HepG2 (cell line): ENCODE data around the gene SRCAP. TPM values are rescaled to one million over a fixed set of nuclear protein-coding genes. Genes with fewer than 3 reads are reported as not detected.

Source experiments
- CERS6 ChIP-seq: sonication (generic); formaldehyde crosslinking; IDR thresholded peaks from 2 replicates; pipeline ENCODE4 v1.5.0; 2020; ENCODE audit warnings: missing genetic modification reagents
- FOXC1 ChIP-seq: sonication (generic); formaldehyde crosslinking; IDR thresholded peaks from 2 replicates; pipeline ENCODE4 v1.8.0; 2022; ENCODE audit warnings: mild to moderate bottlenecking, missing genetic modification reagents, borderline replicate concordance
- HMGXB3 ChIP-seq: sonication (generic); formaldehyde crosslinking; IDR thresholded peaks from 2 replicates; pipeline ENCODE4 v1.4.0; 2020; ENCODE audit warnings: missing genetic modification reagents, borderline replicate concordance
- HOXA5 ChIP-seq: sonication (generic); formaldehyde crosslinking; IDR thresholded peaks from 2 replicates; pipeline ENCODE4 v1.4.0; 2020; ENCODE audit warnings: missing genetic modification reagents
- HOXA9 ChIP-seq: sonication (generic); formaldehyde crosslinking; IDR thresholded peaks from 2 replicates; pipeline ENCODE4 v1.8.1; 2022; ENCODE audit warnings: missing genetic modification reagents, mild to moderate bottlenecking, moderate library complexity, borderline replicate concordance
- JUNB ChIP-seq: sonication (generic); formaldehyde crosslinking; IDR thresholded peaks from 2 replicates; pipeline ENCODE4 v1.8.0; 2022; ENCODE audit warnings: missing genetic modification reagents, mild to moderate bottlenecking, borderline replicate concordance
- MIXL1 ChIP-seq: IDR thresholded peaks from 2 replicates; pipeline ENCODE4 v1.6.1; 2016
- TFAP4 ChIP-seq: sonication (generic); IDR thresholded peaks from 2 replicates; pipeline ENCODE4 v1.6.1; 2016; ENCODE audit warnings: low read depth, borderline replicate concordance
- ZFP36L2 ChIP-seq: sonication (generic); formaldehyde crosslinking; IDR thresholded peaks from 2 replicates; pipeline ENCODE4 v1.4.0; 2020; ENCODE audit warnings: missing genetic modification reagents
- ZNF101 ChIP-seq: sonication (generic); formaldehyde crosslinking; IDR thresholded peaks from 2 replicates; pipeline ENCODE4 v1.4.0; 2020; ENCODE audit warnings: mild to moderate bottlenecking, low read depth, missing genetic modification reagents, borderline replicate concordance
- ZNF556 ChIP-seq: sonication (generic); formaldehyde crosslinking; IDR thresholded peaks from 2 replicates; pipeline ENCODE4 v1.4.0; 2020; ENCODE audit warnings: mild to moderate bottlenecking, missing genetic modification reagents, borderline replicate concordance
- ZNF567 ChIP-seq: sonication (generic); formaldehyde crosslinking; IDR thresholded peaks from 2 replicates; pipeline ENCODE4 v1.8.1; 2023; ENCODE audit warnings: mild to moderate bottlenecking, missing genetic modification reagents, borderline replicate concordance
- ZNF7 ChIP-seq: IDR thresholded peaks from 2 replicates; pipeline ENCODE4 v1.6.1; 2016; ENCODE audit warnings: missing biosample characterization, missing genetic modification reagents
- ZNF777 ChIP-seq: sonication (generic); formaldehyde crosslinking; IDR thresholded peaks from 2 replicates; pipeline ENCODE4 v1.4.0; 2020; ENCODE audit warnings: missing genetic modification reagents
- ZSCAN31 ChIP-seq: sonication (generic); formaldehyde crosslinking; IDR thresholded peaks from 2 replicates; pipeline ENCODE4 v1.5.0; 2020; ENCODE audit warnings: low read depth, mild to moderate bottlenecking, missing genetic modification reagents
- polyA plus RNA-seq, 8 experiments: library from polyadenylated mRNA; depleted of rRNA in 3 of 8; stranded (reverse) in 7 of 8; unstranded in 1 of 8; fragments of >200 nt; fragmentation: Illumina TruSeq in 4 of 8; extraction: Trizol in 4 of 8; gene quantifications; 2 replicates each; pipeline versions ENCODE4 v1.2.1 to v1.2.3, GENCODE V29; 2011 to 2016; ENCODE audit warnings: low read depth in 4 of 8, missing spikeins in 1 of 8, mixed read lengths in 1 of 8; ENCODE audit not compliant: insufficient read depth in 1 of 8
- total RNA-seq, 5 experiments: library from RNA; depleted of rRNA; stranded (reverse); fragments of >200 nt; fragmentation: Illumina TruSeq; extraction: Trizol; gene quantifications; 2 replicates each; pipeline ENCODE4 v1.2.3, GENCODE V29; 2016; ENCODE audit warnings: low read depth in 1 of 5
- TF ChIP-seq, protein P1 (sequence below): sonication (generic); formaldehyde crosslinking; IDR thresholded peaks from 2 replicates; pipeline ENCODE4 v1.4.0; 2020; ENCODE audit warnings: mild to moderate bottlenecking, low read depth, missing genetic modification reagents
- TF ChIP-seq, protein P2 (sequence below): sonication (generic); formaldehyde crosslinking; IDR thresholded peaks from 2 replicates; pipeline ENCODE4 v1.4.0; 2020; ENCODE audit warnings: mild to moderate bottlenecking, missing genetic modification reagents
- TF ChIP-seq, protein P3 (sequence below): sonication (generic); formaldehyde crosslinking; IDR thresholded peaks from 2 replicates; pipeline ENCODE4 v1.4.0; 2020; ENCODE audit warnings: missing genetic modification reagents

SRCAP gene
- total and polyA plus RNA-seq, 2 of the 13 experiments (the other 11 are each of a cell fraction or from before 2014, with no cell fraction given): 4.9 to 9.0 TPM

GRCh38 chr16:30775392-30776188 is 76.6 kb downstream of the SRCAP start (continued):
- TF ChIP-seq, protein P1, sequence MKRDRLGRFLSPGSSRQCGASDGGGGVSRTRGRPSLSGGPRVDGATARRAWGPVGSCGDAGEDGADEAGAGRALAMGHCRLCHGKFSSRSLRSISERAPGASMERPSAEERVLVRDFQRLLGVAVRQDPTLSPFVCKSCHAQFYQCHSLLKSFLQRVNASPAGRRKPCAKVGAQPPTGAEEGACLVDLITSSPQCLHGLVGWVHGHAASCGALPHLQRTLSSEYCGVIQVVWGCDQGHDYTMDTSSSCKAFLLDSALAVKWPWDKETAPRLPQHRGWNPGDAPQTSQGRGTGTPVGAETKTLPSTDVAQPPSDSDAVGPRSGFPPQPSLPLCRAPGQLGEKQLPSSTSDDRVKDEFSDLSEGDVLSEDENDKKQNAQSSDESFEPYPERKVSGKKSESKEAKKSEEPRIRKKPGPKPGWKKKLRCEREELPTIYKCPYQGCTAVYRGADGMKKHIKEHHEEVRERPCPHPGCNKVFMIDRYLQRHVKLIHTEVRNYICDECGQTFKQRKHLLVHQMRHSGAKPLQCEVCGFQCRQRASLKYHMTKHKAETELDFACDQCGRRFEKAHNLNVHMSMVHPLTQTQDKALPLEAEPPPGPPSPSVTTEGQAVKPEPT (CRISPR knock-in tag): peak; percentile 97
- TF ChIP-seq HOXA9 (peak; percentile 60; the same call in 1 of the 2 replicates), HMGXB3 (peak; percentile 45), ZNF777 (CRISPR knock-in tag) (no peak; the same call in 1 of the 2 replicates), ZSCAN31 (CRISPR knock-in tag) (peak; percentile 98), ZNF101 (CRISPR knock-in tag) (no peak), ZNF556 (CRISPR knock-in tag) (peak; percentile 95; the same call in 1 of the 2 replicates), FOXC1 (peak; percentile 98), JUNB (CRISPR knock-in tag) (no peak), ZFP36L2 (CRISPR knock-in tag) (no peak; the same call in none of the 2 replicates), TFAP4 (peak; percentile 42; the same call in 1 of the 2 replicates), HOXA5 (peak; percentile 85), CERS6 (CRISPR knock-in tag) (no peak; the same call in 1 of the 2 replicates), ZNF7 (CRISPR knock-in tag) (no peak), MIXL1 (CRISPR knock-in tag) (peak; percentile 65; the same call in 1 of the 2 replicates), ZNF567 (peak; percentile 91)
- TF ChIP-seq, protein P2, sequence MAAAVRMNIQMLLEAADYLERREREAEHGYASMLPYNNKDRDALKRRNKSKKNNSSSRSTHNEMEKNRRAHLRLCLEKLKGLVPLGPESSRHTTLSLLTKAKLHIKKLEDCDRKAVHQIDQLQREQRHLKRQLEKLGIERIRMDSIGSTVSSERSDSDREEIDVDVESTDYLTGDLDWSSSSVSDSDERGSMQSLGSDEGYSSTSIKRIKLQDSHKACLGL (CRISPR knock-in tag): peak; percentile 71; the same call in 1 of the 2 replicates
- TF ChIP-seq, protein P3, sequence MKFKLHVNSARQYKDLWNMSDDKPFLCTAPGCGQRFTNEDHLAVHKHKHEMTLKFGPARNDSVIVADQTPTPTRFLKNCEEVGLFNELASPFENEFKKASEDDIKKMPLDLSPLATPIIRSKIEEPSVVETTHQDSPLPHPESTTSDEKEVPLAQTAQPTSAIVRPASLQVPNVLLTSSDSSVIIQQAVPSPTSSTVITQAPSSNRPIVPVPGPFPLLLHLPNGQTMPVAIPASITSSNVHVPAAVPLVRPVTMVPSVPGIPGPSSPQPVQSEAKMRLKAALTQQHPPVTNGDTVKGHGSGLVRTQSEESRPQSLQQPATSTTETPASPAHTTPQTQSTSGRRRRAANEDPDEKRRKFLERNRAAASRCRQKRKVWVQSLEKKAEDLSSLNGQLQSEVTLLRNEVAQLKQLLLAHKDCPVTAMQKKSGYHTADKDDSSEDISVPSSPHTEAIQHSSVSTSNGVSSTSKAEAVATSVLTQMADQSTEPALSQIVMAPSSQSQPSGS (CRISPR knock-in tag): peak; percentile 56
